Stimulated activated CD4-positive, alpha-beta T cell treated with anti-CD3 and anti-CD28 coated beads, TNF-alpha, amount 100 ng/mL, for 24 hours (primary cell): ENCODE results near the gene TPM3.
"Not testable (repeated sequence)": the region's sequence is repeated elsewhere in the genome, so short reads cannot be mapped to it uniquely, and the experiment has no call there.

Experiments used
- DNase-seq, 3 experiments: peaks; one replicate each; pipeline ENCODE4 v3.0.0-alpha.2; 2020; ENCODE audit warnings: low read depth in 3 of 3

The TPM3 gene

DNA sequence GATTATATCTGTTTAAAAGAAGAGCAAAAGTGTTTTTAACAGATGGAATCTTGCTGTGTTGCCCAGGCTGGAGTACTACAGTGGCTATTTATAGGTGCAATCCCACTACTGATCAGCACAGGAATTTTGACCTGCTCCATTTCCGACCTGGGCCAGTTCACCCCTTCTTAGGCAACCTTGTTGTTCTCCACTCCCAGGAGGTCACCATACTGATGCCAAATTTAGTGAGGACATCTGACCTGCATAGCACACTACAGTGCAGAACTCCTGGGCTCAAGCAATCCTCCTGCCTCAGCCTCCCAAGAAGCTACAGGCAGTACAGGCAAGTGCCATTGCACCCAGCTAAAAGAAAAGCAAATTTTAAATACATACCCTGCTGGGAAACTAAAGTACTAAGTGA is 25.7 kb downstream of the TPM3 start:
- no peak for DNase-seq

- no peak for DNase-seq
These were observed 32.3 kb downstream of the TPM3 start for GRCh38 chr1:154159554-154159953.

DNA sequence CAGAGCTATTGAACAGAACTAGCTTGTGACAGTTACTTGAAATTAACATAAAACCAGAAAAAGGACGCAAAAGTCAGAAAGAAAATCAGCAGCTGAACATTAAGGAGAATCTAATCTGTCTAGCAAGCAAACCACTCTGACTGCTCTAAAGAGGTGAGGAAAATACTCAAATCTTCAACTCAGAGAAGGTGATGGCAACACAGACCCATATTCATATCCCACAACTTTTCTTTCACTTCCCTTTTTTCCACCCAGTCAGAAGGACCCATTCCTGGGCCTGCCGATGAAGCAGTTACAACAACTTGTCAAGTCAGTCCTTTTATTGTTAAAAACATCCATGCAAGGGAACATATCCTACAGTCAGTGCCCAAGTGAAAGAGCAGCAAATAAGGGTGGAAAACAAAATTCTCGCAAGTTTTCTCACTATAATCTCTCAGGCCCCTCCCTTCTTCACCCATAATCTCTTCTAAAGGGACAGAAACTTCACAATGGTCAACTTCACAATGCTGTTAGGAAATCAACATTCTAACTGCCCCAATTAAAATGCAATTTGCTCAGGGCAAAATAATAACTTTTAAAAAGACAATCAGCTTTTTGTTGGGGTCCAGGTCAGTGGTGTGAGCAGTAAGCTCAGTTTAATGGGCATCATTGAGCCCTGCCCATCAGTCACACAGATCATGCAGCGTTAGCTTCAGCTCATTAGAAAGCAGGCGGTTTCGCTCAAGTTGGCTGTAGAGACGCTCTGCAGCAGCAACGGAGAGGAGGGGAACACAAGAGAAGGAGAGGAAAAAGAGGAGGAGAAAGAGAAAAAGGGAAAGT is 33.4 kb downstream of the TPM3 start:
- no peak for DNase-seq

DNA sequence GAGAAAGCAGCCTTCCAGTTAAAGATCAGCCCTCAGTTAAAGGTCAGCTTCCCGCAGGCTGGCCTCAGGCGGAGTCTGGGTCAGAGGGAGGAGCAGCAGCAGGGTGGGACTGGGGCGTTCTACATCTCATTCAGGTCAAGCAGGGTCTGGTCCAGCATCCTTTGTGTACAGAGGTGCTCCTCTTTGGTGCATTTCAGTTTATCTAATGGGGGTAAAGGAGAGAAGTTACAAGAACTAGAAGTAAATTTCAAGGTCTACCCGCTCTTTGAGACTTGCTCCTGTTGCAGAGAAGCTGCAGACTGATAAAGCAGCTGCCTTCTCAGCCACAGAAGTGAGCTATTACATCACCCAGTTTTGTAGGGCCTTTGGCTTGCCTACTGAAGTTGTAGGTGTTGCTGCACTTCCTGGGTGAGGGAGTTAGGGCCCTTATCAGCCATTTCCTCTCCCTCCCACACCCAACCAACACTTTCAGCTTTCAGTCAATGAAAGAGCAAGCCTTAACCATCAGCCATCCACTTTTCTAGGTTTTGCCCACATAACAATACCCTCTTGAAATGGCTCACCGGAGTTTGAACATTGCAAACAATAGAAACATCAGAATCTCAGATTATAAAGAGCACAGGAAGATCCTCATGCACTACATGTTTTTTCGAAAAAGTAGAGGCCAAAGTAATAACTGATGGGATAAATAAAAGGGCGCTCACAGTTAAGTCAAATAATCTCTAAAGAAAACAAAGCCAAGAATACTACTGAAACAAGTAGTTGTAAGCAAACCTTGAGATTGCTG is 34.2 kb downstream of the TPM3 start:
- peak; percentile 37 to 64 (median 59) for DNase-seq

- no peak for DNase-seq
These were observed 36.6 kb downstream of the TPM3 start for GRCh38 chr1:154155251-154155650.

DNA sequence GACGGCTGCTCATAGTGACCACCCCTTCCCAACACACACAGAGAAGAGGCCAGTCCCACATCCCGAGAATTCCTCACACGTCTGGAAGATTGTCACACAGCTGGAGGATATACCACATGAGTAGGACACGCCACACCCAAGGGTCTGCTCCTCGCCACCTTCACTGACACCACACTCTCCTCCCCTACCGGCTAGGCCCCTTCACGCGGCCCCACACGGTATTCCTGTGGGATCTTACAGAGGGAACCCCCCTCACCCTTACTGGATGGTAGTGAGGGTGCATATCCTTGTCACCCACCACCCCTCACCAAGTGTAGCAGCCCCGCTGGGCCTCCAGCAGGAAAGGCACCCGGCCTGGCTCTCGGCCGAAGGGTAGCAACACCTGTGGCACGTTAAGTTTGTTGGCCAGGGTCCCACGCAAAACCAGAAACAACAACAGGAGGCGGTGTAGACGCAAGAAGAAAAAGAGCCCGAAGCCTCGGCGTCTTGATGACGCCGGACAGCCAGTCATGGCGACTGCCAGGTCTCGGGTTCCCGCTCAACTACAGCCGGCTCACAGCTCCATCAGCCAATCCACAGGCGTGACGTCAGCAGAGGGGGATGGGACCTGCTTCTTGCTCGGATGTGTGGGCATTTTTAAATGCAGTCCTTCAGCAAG is 37.2 kb downstream of the TPM3 start, which contains the start of gene NUP210L:
Gene NUP210L (minus strand): TSS at position 540 of the 658 bp plus-strand sequence.
- no peak for DNase-seq

- no peak for DNase-seq
These were observed 37.8 kb downstream of the TPM3 start for GRCh38 chr1:154154053-154154452.

GRCh38 chr1:154151311-154151710 is 40.6 kb downstream of the TPM3 start:
- no peak for DNase-seq

- DNase-seq = no peak
These were observed 43.1 kb downstream of the TPM3 start for GRCh38 chr1:154148807-154149206.

DNA sequence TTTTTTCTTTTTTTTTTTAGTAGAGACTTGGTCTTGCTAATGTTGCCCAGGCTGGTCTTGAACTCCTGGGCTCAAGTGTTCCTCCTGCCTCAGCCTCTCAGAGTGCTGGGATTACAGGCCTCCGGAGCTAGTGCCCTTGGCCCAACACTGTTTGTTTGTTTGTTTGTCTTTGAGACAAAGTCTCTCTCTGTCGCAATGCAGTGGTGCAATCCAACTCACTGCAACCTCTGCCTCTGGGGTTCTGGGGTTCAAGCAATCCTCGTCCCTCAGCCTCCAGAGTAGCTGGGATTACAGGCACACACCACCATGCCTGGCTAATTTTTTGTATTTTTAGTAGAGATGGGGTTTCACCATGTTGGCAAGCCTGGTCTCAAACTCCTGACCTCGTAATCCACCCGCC is 44.4 kb downstream of the TPM3 start:
- not testable (repeated sequence) for DNase-seq

DNA sequence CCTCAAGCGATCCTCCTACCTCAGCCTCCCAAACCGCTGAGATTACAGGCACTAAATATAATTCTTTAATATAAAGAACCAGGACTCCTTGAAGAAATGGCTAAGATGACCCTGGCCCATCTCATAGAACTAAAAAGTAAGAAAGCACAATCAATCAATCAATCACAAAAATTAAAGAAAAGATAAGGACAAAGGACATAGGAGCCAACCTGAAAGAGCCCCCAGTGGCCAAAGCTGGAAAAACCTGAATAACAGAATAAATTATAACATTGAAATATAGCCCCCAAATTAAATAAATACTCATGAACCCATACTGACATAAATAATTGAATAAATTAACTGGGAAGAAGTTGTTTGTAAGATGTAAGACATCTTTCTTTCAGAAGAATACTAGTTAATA is 45.9 kb downstream of the TPM3 start:
- no peak for DNase-seq

DNA sequence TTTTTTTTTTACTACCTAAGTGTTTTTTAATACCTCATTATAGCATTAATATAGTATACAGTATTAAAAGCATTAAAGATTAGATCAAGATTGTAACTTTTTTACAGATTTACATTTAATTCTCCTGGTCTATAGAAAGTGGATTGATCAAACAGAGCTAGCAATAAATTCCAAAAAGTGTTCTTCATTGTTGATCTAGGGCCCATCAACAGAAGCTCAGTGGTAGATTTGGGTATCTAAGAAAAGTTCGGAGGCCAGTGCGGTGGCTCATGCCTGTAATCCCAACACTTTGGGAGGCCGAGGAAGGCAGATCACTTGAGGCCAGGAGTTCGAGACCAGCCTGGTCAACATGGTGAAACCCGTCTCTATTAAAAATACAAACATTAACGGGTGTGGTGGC is 49.5 kb downstream of the TPM3 start:
- no peak for DNase-seq

GRCh38 chr1:154141240-154141639 is 50.7 kb downstream of the TPM3 start:
- no peak for DNase-seq

GRCh38 chr1:154137888-154138287 is 54.0 kb downstream of the TPM3 start:
- DNase-seq = no peak

DNA sequence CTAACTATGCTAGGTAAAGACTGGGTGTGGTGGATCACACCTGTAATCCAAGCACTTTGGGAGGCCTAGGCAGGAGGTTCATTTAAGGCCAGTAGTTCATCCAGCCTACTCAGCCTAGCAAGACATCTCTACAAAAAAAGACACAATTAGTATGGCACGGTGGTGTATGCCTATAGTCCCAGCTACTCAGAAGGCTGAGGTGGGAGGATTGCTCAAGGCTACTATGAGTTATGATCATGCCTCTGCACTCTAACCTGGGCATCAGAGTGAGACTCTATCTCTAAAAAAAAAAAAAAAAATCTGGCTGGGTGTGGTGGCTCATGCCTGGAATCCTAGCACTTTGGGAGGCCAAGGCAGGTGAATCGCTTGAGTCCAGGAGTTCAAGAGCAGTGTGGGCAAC is 58.6 kb downstream of the TPM3 start:
- DNase-seq = no peak

GRCh38 chr1:154129391-154129970 is 62.4 kb downstream of the TPM3 start:
- no peak for DNase-seq

- not testable (repeated sequence) for DNase-seq
These were observed 68.7 kb downstream of the TPM3 start for GRCh38 chr1:154123205-154123604.

DNA sequence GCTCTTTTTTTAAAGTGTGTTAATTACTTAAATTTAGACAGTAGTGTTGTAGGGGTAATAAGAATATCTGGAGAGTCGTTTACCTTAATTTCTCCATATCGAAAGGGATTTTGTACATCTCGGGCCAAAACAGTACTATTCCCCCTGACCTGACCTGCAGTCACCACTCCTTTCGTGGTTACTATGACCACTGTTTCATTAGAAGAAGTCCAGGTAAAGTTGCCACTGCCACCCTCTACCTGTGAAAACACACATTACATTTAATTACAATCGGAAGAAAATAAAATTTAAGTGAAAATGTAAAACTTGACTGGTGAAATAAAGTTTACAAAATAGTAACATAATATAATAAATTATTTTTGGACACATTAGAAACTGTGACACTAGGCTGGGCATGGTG is 74.3 kb downstream of the TPM3 start:
- DNase-seq = no peak

DNA sequence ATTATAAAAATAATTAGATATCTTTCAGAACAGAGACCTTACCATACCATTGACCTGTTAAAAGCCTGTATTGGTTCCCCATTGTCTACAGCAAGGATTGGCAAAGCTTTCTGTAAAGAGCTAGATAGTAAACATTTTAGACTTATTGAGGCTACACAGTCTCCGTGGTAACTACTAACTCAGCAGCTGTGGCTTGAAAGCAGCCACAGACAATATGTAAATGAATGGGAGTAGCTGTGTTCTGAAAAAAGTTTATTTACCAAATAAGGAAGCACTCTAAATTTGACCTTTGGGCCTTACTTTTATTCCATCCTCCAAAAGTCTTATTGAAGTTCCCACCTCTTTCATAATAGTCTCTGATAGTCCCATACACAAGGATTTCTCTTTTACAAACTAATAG is 76.7 kb downstream of the TPM3 start:
- DNase-seq = no peak
